IMR-90 (cell line): ENCODE data around the gene AKAP13.

ENCODE experiments used
- CEBPB ChIP-seq: IDR thresholded peaks from 2 replicates; pipeline ENCODE4 v1.6.1; 2012; ENCODE audit warnings: low read depth, low read length, improper control_type of control experiment
- CHD1 ChIP-seq: IDR thresholded peaks from 2 replicates; pipeline ENCODE4 v1.6.1; 2012; ENCODE audit warnings: low read depth, low read length, improper control_type of control experiment
- CTCF ChIP-seq: conservative IDR thresholded peaks from 2 replicates; pipeline ENCODE4 v1.5.1; 2012; ENCODE audit warnings: mild to moderate bottlenecking, low read depth, low read length, improper control_type of control experiment
- ELK1 ChIP-seq: fragments of 150-350 bp; IDR thresholded peaks from 2 replicates; pipeline ENCODE4 v1.6.1; 2016; ENCODE audit warnings: low read depth, mild to moderate bottlenecking, low read length, moderate library complexity, borderline replicate concordance
- POLR2A ChIP-seq: IDR thresholded peaks from 2 replicates; pipeline ENCODE4 v1.6.1; 2012; ENCODE audit warnings: mild to moderate bottlenecking, low read depth, low read length
- RCOR1 ChIP-seq: IDR thresholded peaks from 2 replicates; pipeline ENCODE4 v1.6.1; 2012; ENCODE audit warnings: mild to moderate bottlenecking, low read length, improper control_type of control experiment; ENCODE audit not compliant: insufficient replicate concordance
- RFX5 ChIP-seq: IDR thresholded peaks from 2 replicates; pipeline ENCODE4 v1.8.0; 2012; ENCODE audit warnings: low read depth, mild to moderate bottlenecking, low read length, moderate library complexity
- SMC3 ChIP-seq: fragments of 150-350 bp; IDR thresholded peaks from 2 replicates; pipeline ENCODE4 v1.6.1; 2016; ENCODE audit warnings: low read depth, mild to moderate bottlenecking, antibody characterized with exemption, low read length, moderate library complexity

- no peak for TF ChIP-seq POLR2A
- no peak for TF ChIP-seq ELK1
- TF ChIP-seq CHD1 = no peak
- no peak for TF ChIP-seq RCOR1
- TF ChIP-seq RFX5 = no peak
- TF ChIP-seq SMC3 = no peak
- no peak for TF ChIP-seq CTCF
- no peak for TF ChIP-seq CEBPB
These were observed 215.6 kb downstream of the AKAP13 start for GRCh38 chr15:85595804-85596536.
